ENCODE measurements around the gene SPATA25.
A peak's percentile ranks its signal among the peaks of the same experiment; 100 is the strongest.

Gene SPATA25

GRCh38 chr20:45861221-45862075, 26.0 kb downstream of the SPATA25 start:
- no peak for DNase-seq

- DNase-seq, result no peak
Measured at GRCh38 chr20:45860560-45861220, 26.7 kb downstream of the SPATA25 start.

- no peak for DNase-seq
Measured at GRCh38 chr20:45859916-45860315, 27.5 kb downstream of the SPATA25 start.

GRCh38 chr20:45857882-45858216, 29.6 kb downstream of the SPATA25 start:
- DNase-seq, result no peak

- DNase-seq, result peak; percentile 100
Measured at GRCh38 chr20:45857114-45857881, 30.1 kb downstream of the SPATA25 start, which contains the start of the genes ACOT8 and ZSWIM3. TSS of gene ACOT8 (minus strand) at chr20:45857392. CDS start at chr20:45857315, 77 bp downstream. TSS of gene ZSWIM3 (plus strand) at chr20:45857614. CDS start at chr20:45857826, 212 bp downstream.

- no peak for DNase-seq
Measured at GRCh38 chr20:45853484-45853883, 33.9 kb downstream of the SPATA25 start.

GRCh38 chr20:45852326-45852725, 35.1 kb downstream of the SPATA25 start:
- no peak for DNase-seq

DNA sequence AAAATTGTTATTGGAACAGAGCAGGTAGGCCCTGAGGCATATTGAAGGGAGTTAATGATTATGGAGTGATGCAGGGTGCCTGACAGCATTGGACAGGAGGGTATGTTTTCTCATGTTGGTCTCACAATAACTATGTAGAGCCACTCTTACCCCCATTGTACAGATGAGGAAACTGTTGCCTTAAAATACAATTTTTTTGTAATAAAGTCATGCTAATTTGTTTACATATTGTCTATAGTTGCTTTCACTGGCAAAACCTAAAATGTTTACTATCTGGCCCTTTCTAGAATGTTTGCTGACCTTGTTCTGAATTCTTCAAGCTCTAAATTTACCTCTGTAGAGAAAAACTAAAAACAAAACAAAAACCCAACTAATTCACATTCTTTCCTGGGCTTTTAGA, 35.9 kb downstream of the SPATA25 start:
- DNase-seq, result no peak

GRCh38 chr20:45850926-45851325, 36.5 kb downstream of the SPATA25 start:
- DNase-seq, result no peak

DNA sequence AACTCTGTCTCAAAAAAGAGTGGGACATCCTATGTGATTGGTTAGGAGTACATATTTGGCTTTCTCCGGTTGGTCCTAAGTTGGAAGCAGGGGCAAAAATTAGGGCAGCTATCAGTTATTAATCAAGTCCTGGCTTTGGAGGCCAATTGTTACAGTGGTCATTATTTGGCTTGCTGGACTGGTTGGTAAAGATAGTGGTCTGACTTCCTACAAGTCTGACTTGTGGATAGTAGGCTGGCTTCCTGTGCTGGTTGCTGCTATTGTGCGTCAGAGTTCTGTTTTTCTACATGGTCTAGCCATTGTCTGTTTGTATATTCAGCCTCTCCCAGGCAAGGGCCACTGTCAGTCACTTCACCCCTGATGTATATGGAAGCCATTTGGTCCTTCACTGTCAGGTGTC, 37.2 kb downstream of the SPATA25 start:
- no peak for DNase-seq

- no peak for DNase-seq
Measured at GRCh38 chr20:45848969-45849582, 38.3 kb downstream of the SPATA25 start.

GRCh38 chr20:45848421-45848820, 39.0 kb downstream of the SPATA25 start:
- DNase-seq, result no peak

DNA sequence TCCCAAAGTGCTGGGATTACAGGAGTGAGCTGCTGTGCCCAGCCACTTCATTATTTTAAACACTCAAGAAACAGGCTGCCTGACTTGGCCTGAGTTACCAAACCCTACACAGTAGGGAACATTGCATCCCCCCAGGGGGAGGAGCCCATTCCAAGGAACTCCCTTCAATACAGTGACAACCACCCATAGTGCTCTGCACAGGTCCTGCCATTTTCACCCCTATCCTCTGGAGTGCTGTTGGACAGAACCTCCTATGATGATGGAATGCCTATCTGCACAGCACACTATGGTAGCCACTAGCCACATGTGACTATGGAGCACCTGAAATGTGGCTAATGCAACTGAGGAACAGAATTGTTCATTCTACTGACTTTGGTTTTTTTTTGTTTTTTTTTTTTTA, 42.0 kb downstream of the SPATA25 start:
- no peak for DNase-seq

DNA sequence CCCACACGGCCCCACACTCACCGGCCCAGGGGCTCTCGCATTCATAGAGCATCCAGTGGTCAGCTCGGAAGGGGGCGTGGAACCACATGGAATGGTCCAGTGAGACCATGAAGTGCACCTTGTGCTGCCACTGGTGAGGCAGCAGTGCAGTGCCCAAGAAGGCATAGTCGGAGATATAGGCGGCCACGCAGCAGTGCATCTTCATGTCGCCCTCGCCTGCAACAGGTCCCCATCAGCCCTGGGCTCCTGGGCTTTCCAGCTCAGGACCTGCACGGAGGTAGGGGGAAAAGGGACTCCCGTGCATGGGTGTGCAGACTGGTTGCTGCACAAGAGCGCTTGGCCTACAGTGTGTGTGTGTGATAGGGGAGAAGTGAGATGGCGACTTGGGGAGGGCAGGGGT, 43.9 kb downstream of the SPATA25 start:
- no peak for DNase-seq

DNA sequence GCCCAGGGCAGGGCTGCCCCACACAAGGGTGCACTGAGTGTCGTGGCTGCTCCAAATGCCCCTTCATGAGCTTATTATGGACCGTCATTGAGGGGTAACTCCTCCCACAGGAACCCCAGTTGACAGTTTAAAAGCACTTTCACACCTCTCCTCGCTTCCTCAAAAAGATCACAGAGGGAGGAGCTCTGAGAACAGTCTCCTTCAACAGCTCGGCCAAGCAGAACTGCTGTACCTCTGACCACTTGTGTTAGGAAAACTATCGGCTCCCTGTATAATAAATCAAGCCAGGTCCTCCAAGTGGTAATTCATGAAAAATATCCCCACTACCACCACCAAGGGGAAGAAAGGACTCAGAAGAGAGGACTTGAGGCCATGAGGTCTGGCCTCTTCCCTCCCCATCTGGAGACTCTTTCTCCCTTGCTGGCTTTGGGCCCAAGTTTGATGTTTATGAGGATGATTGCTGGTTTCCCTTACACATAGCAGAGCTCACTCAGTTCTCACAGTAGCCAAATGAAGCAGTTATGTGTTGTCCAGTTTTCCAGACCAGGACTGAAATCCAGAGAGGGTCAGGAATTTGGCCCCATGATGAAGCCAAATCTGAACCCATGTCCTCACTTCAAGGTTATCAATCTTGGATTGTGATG, 45.1 kb downstream of the SPATA25 start:
- DNase-seq, result no peak

GRCh38 chr20:45841407-45842129, 45.9 kb downstream of the SPATA25 start:
- no peak for DNase-seq

- DNase-seq, result no peak
Measured at GRCh38 chr20:45840700-45841198, 46.7 kb downstream of the SPATA25 start.

DNA sequence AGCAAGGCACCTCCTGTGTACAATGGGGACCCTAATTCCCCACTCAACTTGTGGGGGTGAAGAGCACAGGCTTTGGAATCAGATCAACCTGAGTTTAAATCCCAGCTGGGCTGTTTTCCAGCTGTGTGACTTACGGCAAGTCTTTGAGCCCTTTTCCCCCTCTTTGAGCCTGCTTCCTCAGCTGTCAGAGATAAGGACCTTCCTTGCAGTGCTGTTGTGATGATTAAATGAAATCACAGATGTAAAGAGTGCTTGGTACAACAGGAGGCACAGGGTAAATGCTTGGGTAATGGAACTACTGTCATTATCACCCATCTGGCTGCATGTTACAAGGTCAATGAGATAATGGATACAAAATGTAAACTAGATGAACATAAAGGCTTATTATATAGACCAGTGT, 50.6 kb downstream of the SPATA25 start:
- no peak for DNase-seq
